D341Med (cell line): ENCODE data around the gene USP6NL.
A peak's percentile ranks its signal among the peaks of the same experiment; 100 is the strongest.

ENCODE experiments used
- DNase-seq: peaks from one replicate; pipeline ENCODE4 v3.0.0; 2012; ENCODE audit warnings: low spot score

Gene USP6NL

DNA sequence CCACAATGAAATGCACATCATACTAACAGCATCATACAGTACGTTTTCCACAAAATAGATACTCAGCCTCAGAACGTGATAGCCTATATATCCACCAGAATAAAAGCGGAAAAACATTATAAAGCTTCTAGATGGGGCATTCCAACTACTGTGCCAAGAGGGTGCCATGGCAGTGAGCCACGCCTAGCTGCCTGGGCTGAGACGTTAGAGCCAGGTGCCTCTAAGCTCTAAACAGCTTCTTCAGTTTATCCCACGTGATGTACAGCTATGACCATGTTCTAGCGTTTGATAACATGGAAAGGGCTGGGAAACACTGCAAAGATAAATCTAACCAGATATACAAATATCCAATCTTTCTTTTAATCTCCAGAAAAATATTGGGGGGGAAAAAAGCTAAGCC lies 17.8 kb downstream of the USP6NL start:
- peak; percentile 52 for DNase-seq

DNA sequence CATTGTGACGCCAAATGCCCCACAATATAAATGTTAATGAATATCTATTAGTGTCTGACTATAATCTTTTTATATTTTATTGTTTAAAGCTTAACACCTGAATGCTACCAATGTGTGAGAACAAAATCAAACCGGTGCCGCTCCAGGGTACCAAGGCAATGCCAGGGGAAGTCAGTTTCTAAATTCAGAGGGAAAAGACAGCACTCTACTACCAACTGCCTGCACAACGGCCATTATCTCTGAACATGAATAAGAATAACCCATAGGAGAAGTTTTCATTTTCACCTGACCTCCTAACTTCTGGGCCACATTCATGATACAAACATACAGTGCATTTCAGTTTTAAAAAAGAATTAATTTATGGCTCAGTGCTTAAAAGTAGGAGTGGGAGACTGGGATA lies 21.7 kb downstream of the USP6NL start:
- DNase-seq, result no peak

DNA sequence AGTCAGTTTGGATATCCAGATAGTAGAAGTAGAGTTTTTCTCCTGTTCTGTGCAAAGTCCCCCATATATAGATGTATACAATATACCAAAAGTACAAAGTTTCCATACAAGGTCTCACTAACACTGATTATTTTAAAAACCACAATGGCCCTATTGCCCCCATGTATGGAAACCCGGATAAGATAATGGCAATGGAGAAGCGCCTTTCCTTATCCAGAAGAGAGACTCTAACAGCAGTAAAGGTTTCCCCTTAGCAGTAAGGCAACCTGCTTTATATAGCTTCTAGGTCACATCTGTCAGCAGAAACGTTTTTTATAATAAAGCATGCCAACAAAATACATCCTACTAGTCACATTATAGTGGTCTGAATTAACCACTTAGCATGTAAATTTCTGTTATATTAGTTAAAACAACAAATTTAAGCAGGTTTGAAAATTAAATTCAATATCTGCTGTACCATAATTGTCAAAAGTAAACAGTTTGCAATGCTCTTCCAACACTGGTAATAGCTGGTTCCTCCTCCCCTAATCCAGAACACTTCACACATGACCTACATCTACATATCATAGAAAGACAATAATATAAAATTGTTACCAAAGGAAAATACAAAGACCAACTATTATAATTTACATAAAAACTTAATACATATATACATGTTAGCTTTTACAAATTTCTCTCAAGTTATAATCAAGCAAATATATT lies 22.4 kb downstream of the USP6NL start:
- no peak for DNase-seq

DNA sequence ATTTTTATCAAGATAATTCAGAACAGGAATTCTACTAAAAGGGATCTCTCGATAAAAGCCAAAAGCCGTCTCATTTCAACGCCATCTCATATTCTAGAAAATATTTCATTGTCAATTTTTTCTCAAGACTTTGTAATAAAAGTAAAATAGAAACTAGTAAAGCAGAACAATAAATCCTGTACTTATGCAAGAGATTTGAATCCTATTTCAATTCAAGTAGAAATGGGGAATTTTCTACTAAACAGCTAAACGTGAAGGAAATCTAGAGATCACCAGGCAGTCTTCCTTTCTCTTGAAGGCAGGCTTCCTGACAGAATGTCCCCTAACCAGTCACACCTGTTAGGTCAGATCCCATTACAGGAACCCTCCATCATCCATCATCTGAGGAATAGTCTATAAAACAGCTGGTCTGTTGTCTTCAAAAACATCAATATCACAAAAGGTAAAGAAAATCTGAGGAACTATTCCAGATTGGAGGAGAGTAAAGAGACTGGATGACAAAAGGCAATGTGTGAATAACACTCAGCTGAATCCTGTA lies 23.7 kb downstream of the USP6NL start:
- no peak for DNase-seq

DNA sequence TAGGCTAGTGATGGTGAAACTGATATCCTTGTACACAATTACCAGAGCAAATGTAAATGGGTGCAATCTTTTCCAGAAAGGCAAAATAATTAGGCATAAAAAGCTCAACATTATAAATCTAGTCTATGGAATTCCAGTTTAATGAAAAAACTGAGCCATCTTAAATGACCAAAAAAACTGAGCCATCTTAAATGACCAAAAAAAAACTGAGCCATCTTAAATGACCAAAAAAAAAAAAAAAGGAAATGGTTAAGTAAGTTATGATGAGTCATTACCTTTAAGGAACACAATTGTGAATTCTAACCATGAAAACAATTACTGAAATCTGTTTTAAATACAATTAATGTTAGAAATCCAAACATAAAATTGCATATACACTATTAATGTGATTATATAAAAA lies 25.3 kb downstream of the USP6NL start:
- DNase-seq, result no peak

DNA sequence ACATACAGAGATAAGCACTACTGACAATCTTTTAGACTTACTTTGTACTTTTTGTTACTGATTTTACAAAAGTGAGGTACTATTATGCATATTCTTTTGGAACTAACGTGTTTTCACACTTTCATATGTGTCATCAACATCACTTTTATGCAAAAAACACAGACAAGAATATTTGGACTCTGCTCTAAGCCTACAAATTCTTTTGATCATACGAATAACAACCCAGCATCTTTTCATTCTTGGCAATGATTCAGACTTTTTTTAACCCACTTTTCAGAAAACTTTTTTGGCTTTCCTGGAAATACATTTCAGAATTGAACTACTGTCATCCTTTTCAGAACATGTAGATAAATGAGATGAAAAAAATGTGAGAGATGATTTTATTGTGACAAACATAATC lies 30.2 kb downstream of the USP6NL start:
- no peak for DNase-seq

DNA sequence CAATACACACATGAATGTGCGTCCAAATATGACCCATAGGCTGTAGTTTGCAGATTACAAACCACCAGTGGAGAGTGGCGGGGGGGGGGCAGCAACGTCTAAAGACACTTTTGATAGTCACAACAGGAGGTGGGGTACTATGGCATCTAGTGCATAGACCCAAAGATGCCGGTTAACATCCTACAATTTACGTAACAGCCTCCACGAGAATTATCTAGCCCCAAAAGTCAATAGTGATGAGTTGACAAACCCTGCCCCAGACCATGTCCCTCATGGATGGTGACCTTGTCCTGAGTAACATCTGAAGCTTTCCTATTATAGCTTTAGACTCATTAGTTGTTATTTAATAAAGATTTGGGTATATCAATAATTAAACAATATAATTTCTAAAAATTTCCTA lies 31.6 kb downstream of the USP6NL start:
- DNase-seq, result no peak

DNA sequence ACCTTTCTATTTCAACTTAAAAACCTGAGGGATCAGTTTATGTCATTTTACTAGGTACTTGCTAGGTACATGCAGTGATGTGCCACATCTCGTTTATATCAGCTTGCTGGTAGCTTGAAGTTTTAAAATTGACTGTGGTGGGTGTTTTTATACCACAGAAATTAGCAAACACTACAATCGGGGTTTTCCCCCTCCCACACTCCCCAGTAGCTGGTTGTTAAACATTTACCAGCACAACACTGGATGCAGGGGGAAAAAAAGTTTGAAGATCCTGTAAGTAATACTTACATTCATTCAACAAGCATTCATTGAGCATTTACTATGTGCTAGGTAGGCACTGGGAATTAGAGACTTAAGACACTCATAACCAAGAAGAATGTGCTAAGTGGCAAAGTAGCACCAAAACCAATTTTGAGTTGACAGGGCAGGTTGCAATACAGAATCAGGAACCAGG lies 32.6 kb downstream of the USP6NL start:
- DNase-seq, result no peak

DNA sequence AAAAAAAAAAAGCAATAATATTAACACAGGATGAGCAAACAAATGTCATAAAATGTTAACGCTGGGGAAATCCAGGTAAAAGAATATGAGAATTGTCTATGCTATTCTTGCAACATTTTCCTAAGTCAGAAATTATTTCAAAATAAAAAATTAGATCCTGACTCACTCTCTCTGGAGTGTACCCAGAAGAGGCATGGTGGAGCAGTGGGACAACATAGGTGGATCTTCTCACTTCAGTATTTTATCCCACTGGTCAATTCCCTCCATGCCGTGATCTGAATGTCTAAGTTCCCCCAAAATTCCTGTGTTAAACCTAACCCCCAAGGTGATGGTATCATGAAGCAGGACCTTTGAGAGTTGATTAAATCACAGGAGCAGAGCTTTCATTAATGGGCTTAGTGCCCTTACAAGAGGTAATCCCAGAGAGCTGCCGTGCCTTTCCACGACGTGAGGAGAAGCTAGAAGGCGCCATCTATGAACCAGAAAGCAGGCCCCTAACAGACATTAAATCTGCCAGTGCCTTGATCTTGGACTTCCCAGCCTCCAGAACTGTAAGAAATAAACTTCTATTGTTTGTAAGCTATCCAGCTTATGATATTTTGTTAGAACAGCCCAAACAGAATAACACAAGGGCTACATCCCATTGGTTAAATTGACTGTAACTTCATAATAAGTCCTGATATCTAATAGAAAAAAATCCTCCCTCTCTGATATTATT lies 35.2 kb downstream of the USP6NL start:
- DNase-seq, result no peak

DNA sequence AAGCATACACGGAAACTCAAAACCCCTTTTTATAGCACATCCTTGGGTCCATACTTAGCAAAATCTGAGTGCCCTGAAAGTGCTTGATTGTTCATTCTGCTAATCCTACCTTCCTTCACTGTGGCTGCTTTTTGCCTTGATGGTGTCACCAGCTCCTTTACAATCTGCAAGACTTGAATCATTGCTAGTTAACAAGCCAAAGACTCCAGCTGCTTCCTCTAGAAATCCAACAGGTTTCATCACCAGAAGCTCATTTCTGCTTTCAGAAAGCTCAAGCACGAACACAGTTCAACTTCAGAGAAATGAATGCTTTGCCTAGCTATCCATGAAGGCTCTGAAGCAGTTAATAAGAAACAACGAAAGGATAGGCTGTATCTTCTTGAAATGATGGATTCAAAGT lies 38.0 kb downstream of the USP6NL start:
- DNase-seq, result no peak

DNA sequence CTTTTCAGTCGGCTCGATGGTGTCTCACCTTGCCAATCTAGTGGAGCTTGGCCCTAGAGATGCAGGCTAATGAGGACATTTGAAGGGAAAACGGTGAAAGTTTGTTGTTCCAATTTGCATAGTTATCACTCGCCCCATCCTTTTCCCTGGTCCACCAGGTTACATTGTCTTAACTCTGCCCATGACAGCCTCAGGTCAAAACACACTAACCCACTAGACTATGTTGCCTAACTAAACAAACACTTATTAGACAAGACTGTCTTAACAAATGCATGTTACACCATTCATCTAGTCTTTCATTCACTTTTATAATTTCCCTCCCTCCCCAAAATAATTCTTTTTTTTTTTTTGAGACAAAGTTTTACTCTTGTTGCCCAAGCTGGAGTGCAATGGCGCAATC lies 40.7 kb downstream of the USP6NL start:
- DNase-seq, result no peak

DNA sequence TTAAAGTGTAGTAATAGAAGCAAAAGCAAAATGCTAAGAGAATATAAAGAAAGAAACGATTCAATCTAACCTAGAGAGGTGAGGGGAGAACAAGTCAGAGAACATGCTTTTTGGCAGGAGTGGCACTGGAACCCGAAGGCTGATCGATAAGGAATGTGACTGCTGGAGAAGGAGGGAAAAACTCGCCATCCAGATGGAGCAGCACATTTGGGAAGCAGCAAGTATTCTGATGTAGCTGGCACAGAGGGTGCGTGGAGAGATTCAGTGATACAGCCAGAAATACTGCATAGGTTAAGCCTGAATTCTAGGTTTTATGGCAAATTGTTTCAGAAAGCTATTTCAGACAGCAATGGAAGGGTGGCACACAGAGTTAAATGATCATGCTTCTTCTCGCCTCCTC lies 42.0 kb downstream of the USP6NL start:
- DNase-seq, result no peak

DNA sequence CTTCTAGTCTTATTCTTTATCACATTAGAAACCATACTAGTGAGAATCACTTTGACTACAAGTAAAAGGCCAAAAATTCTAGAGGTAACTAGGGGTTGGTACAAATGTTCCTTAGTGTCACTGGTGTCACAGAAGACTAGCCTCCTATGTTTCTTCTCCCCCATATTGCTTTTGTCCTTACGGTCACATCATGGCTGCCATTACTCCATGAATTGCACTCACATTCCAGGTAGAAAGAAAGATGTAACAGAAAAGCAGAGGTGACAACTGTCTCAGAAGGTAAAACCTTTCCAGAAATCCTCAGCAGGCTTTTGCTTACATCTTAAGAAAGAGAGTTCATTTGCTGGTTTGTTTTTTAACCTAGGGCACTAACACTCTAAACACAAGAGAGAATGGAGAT lies 42.9 kb downstream of the USP6NL start:
- no peak for DNase-seq

DNA sequence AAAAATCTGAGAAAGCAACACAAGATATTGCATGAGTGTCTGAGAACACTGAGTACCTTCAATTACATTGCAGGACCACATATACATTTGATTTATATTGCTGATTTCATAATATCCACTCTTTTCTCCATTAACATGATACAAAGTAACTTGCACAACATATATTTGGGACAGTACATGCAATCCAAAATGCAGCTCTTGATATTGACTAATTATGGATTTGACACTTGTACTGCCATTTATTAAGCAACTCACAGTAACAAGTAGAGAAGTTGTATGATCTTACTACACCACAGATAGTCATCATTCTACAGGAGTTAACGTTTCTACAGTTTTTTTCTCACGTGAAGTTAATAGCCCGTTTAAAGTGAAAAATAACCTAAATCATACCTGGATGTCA lies 46.7 kb downstream of the USP6NL start:
- no peak for DNase-seq

DNA sequence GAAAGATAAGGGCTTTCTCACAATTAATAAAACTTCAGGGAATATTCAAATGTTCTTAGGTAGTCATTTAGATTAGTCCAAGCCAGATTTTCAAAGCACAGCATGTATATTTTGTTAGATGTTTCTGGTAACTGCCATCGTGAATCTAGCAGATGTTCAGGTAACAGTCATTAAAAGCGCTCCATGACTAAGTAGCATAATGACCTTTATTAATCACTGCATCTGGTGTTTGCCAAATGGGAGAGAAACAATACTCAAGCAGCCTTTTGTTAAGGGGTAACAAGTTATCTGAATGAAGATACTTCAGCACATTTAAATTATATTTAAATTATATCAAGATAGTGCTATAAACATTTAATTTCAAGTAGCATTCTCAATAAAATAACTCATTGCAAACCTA lies 47.5 kb downstream of the USP6NL start:
- DNase-seq, result no peak

DNA sequence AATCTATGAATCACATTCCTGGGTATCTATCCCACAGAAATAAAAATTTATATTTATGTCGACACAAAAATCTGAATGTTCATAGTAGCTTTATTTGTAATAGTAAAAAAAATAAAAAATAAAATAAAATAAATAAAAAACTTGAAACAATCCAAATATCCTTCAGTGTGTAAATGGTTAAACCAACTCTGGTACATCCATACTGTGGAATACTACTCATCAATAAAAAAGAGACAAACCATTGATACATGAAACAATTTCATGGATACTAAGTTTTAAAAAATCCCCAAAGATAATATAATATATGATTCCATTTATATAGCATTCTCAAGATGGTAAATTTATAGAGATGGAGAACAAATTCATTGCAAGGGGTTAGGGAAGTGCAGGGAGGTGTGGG lies 48.6 kb downstream of the USP6NL start:
- no peak for DNase-seq

DNA sequence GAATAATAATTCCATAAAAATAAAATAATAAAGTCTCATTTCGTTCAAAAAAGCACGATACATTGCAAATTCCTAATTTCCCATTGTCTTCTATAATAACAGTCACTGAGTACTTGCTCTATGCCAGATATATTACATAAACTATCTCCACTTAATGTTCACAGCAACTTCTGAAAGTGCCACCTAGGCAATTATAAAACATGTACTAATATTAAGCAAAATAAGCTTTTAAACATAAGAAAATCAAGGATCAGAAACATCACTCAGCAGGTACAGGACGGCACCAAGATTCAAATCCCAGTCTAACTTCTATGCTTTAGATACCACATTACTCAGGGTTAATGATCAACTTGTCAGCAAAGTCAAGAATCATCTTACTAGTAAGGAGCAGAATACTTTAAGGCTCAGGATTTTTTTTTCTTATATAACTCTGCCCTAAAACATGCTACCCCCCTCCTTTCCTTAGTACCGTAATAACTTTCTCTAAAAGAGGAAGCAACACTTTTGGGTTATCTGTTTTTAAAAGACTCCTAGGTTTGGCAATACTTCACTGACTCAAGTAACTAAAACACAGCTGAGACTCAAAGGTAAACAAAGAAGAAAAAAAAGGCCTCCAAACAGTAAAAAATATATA lies 51.3 kb downstream of the USP6NL start:
- no peak for DNase-seq

DNA sequence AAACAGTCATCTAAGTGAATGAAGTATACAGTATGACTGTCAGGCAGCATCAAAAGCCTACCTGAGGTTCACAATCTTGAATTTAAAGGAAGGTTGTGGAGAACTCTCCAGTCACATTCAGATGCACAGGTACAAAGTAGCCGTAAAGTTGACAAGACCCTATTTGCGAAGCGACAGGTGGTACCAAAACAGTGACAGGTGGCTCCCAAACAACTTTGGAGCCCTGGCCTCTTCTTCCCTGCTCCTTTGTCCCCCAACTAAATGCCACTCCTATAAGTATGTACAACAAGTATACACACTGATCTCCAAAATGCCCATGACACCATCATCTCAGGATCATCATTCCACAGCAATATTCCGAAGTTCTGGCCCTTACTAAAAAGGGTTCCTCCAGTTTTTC lies 53.5 kb downstream of the USP6NL start:
- no peak for DNase-seq

DNA sequence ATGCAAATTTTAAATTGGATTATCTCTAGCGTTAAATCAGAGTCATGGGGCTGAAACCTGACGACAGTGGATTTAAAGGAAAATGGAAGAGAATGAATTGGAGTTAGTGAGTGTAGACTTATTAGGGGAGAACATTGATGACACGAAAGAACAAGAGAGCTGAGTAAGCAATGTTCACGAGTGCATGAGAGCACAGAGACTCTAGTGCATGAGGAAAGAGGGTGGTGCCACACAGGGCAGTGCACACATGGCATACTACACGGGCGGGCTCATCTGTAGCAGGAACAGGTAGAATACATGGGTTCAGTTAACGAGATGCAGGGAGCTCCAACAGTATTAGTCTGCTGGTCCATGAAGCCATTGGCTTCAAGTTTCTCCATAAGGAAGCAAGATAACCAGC lies 53.9 kb downstream of the USP6NL start:
- no peak for DNase-seq

DNA sequence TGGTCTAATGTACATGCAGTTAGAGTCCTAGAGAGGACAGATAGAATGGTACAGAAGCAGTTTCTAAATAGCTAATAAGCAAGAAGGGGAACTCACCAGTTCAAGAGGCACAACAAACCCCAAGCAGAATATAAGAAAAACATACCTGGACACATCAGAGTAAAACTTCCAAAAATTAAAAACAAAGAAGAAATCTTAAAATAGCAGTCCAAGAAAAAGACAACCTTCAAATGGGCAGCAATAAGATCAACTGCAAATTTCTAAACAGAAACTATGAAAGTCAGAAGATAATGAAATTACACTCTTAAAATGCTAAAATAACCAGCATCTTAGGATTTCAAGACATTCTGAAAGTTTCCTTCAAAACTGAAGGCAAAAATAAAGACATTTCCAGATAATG lies 55.9 kb downstream of the USP6NL start:
- DNase-seq, result no peak

DNA sequence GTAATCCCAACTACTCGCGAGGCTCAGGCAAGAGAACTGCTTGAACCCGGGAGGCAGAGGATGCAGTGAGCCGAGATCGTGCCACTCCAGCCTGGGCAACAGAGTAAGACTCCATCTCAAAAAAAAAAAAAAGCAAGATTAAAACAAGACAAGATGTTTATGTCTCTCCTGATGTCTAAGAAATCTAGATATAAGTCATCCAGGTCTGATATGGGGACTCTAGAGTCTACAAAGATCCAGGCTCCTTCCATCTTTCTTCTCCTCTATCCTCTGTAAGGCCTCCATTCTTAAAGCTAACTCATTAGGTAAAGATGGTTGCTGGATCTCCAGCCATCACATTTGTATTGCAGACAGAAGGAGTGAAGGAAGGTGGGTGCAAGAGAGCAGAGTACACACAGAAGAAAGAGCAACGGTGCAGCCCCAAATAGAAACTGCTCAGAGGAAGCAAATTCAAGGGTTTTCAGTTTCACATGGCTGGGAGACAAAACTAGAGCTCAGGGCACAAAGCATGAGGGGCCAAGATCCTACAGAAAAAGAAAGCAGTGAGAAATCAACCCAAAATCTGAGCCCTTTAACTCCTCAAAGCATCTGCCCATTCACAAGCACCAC lies 57.6 kb downstream of the USP6NL start:
- no peak for DNase-seq

DNA sequence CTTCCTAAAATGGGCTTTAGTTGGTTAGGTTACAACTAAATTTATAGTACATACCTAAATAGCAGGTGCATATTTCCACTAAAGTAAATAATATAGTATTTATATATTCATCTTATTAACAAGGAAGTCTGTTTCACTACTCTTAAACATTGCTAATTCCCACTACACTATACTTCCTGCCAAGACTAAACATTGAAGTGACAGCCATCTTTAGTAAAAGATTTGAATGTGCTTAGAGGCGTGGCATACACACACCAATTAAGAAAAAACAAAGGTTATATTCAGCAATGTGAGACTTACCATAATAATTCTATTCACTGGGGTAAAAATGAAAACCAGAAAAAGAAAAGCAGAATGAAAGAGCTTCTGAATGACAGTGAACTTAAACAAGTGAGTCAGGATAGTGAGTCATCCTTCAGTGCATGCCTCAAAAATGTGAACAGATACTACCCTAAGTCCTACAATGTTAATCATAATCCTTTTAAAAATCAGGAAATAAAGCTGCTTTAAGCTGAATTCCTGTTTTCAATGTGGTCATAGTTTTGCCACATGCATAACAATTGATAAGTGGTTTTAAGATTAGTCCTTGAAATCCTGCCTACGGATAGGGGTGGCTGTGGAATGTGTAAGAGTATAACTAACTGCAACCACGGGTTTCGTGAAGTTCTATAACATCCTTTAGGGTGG lies 59.4 kb downstream of the USP6NL start:
- DNase-seq, result no peak
